ENCODE measurements around the gene FNDC1. TPM values are rescaled to one million over a fixed set of nuclear protein-coding genes. Genes with fewer than 3 reads are reported as not detected.

FNDC1 gene
- polyA plus RNA-seq, 1 donor, result 124 TPM

DNA sequence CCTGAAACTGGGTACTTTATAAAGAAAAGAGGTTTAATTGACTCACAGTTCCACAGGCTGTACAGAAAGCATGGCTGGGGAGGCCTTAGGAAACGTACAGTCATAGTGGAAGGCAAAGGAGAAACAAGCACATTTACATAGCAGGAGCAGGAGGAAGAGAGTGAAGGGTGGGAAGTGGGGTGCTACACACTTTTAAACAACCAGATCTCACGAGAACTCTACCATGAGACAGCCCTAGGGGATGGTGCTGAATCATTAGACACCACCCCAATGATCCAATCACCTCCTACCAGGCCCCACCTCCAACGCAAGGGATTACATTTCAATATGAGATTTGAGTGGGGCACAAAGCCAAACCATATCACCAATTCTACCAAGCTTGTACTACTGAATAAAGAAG lies 7.4 kb upstream of the FNDC1 start:
- DNase-seq, result no peak

DNA sequence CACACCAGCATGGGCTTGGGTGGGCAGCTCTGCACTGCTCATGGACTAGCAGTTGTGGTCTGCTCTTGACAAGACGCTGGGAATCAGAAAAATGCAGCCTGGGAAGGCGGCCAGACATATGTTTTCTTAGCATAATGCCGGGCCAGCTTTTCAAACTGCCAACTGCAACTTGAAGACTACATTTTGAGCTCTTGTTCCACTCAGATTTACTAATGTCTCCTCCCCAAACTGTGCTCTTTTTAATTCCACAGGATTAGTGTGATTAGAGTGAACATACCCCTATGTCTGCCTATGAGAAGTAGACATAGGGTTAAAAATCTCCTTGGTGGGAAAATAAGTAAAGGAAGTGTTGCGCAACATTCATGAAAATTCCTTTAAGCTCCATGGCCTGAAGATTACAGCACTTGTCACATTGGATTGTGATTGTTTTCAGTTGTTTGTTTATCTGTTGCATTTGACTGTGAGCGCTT lies 5.3 kb upstream of the FNDC1 start:
- peak; percentile 81 for DNase-seq

DNA sequence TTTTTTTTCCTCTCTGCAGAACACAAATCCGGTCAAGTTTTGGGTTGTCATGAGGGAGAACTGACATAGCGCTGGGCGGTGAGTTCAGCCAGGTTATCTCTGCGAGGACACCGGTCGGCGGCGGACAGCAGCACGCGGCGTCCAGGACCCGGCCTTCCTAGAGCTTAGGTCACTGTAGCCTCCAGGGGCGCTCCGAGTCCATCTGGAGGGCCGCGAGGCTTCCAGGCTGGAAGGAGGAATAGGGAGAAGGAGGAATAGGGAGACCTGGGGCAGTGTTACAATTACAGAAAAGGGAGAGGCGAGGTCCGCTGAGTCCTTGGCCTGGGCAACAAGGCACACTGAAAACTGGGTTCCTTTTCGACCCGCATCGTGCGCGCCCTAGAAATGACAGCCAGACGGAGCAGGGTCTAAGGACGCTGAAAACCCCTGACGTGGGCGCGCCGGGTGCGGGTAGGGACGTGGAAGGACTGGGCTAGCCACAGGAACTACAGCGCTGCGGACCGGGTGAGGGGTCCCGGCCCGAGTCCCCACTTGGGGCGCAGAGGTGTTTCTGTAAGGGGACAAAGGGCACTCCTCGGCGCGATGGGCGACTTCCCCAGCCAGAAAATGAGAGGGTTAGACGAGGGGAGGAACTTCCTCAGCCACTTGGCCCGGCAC lies 536 bp upstream of the FNDC1 start:
- peak; percentile 81 for DNase-seq

GRCh38 chr6:159169557-159170332 lies 545 bp downstream of the FNDC1 start:
- peak; percentile 70 for DNase-seq

DNA sequence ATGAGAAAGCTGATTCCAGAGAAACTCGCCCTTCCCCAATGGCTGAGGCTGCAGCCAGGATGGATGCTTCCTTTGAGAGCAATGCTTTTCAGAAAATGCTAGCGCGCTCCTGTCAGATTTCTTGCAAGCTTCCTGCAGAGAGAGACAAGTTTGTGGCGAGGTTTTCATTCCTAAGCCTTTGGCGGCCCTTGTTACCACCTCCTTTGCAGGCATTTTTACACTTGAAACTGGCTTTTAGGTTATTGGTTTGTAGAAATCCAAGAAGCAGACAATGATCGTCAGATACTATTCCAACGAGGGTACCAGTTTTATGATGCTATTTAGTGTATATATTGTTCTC lies 1.1 kb downstream of the FNDC1 start:
- DNase-seq, result peak; percentile 33

DNA sequence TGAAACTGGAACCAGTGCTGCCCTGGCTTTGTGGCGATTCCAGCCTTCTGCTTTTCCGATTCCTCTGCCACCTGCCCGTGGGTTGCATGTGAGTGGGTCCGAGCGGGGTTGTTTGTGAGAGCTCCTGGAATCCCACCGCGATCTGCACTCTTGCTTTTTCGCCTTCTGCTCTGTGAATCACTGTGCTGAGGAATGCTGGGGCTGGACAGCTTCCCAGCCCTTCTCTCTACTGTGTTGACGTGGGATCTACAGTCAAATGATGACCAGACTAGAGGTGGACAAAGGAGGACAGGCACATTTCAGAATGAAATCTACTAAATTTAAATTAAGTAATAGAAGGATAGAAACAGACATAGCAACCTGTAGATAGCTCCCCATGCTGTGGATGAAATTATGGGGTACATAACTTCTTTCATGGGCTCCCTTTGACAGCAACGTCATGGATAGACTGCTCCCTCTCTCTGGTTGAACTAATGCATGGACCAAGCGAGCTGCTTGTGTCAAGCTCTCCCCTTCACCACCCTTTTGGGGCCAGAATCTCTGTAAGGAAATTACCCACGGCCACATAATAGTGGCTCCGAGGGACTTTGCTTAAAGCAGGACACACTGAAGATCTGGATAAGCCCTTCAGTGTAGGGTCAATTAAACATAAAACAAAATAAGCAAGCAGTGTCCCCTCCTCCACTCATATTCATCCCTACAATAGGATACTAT lies 2.0 kb downstream of the FNDC1 start:
- peak; percentile 90 for DNase-seq

GRCh38 chr6:159172091-159172491 lies 2.9 kb downstream of the FNDC1 start:
- DNase-seq, result no peak

DNA sequence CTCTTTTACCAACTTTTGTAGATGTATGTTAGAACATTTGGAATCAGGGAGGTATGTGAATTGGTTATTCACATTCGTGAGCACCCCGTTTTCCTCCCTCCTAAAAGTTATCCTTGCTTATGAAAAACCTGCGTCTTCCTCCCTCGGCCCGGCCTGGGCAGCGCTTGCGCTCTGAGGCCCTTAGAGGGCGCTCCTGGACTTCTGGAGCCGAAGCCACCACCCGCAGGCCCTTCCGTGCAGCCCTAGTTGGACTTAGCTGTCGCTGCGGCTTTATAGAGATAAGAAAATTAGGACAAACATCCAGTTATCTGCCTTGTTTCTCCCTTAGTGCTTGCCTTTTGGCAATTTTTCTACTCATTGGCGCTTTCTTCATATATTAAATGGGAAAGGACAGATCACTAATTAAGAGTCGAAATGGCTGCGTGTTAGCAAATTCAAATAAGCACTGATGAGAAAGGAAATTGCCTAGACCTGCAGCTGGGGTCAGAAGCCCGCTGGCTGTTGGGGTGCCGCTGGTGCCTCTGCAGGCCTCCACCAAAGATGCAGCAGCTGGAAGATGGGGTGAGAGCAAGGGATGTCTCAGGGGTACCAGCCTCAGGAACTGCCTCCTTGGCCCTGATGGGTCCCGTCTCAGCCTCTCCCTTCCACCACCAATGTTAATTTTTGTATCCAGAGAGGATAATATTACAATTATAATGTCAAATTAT lies 5.2 kb downstream of the FNDC1 start:
- peak; percentile 84 for DNase-seq

DNA sequence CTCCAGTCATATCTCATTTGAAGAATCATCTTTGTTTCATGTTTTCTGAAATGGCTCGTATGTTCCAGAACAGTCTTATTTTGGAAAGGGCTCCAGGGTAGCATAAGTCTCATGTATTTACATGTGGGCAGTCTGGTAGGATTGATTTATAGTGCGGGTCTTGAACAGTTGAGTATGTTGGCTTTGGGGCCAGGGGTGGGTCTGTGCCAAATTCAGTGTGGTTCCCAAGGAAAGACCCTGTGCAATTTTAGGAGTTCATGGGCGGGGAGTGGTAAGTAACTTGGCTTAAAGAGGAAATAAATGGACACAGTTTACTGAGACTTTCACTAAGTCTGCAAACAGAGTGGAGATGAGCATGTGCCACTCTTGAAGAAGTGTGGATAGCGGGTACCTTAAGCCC lies 7.7 kb downstream of the FNDC1 start:
- DNase-seq, result no peak

DNA sequence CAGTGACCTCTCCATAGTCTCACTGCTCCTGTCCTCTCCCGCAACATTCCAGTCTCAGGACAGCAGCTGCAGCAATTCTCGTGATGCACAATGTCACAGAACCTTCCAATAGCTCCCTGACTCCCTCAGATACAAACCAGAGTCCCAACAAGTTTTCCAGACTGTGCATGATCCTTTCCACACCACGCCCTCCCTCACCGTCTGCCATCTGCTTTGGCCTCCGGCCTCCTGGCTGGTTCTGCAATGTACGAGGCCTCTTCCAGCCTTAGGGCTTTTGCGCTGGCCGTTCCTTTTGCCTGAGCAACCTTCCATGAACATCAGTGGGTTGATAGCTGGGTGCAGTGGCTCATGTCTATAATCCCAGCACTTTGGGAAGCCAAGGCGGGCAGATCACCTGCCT lies 9.6 kb downstream of the FNDC1 start:
- DNase-seq, result no peak

DNA sequence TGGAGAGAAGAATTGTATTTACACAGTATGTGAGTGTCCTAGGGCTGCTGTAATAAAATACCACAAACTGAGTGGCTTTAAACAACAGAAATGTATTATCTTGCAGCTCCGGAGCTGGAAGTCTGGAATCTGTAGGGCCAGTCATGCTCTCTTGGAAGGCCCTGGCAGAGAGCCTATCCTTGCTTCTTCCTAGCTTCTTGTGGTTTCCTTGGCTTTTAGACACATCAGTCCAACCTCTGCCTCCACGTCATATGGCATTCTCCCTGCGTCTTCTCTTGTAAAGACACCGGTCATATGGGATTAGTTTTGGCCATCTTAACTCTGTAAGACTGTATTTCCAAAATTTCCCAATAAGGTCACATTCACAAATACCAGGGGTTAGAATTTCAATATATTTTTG lies 10.8 kb downstream of the FNDC1 start:
- DNase-seq, result no peak

GRCh38 chr6:159181914-159182313 lies 12.7 kb downstream of the FNDC1 start:
- DNase-seq, result no peak

GRCh38 chr6:159184559-159184958 lies 15.4 kb downstream of the FNDC1 start:
- no peak for DNase-seq

DNA sequence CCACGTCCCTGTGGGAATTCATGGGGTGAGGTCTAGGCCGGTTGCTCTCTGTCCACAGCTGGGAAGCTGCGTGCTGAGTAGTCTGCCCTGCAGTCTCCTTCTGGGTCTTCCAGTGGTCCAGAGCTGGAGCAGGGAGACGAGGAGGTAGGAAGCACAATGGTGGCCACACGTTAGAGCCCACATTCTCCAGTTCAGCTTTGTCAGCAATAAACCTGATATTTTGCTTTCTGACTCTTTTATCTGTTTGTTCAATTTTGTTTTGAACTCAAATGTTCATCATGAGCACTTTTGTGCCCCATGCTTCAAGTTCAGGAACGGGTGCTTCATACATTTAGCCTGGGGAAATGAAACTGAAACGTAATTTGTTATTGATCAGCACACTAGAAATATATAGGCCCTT lies 21.3 kb downstream of the FNDC1 start:
- DNase-seq, result no peak

- DNase-seq, result no peak
Measured at GRCh38 chr6:159193923-159194322, 24.7 kb downstream of the FNDC1 start.

- DNase-seq, result no peak
Measured at GRCh38 chr6:159194421-159194820, 25.2 kb downstream of the FNDC1 start.

- DNase-seq, result no peak
Measured at GRCh38 chr6:159196430-159196975, 27.3 kb downstream of the FNDC1 start.

DNA sequence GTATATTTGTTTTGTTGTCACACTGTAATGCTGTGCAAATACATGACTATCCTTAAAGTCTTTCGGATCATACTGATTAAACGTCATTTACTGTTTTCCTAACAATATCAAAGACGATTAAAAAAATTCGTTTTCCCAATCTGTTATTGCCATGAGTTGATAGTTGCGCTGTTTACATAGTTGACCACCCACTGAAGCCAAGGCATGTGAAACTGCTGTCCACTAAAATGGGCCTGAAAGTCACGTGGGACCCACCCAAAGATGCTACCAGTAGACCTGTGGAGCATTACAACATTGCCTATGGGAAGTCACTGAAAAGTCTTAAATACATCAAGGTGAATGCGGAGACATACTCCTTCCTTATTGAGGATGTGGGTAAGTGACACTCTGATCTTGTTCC lies 28.1 kb downstream of the FNDC1 start:
- DNase-seq, result no peak

- DNase-seq, result no peak
Measured at GRCh38 chr6:159201336-159201735, 32.1 kb downstream of the FNDC1 start.

GRCh38 chr6:159203304-159204005 lies 34.3 kb downstream of the FNDC1 start:
- DNase-seq, result peak; percentile 51

GRCh38 chr6:159204605-159205004 lies 35.4 kb downstream of the FNDC1 start:
- no peak for DNase-seq

DNA sequence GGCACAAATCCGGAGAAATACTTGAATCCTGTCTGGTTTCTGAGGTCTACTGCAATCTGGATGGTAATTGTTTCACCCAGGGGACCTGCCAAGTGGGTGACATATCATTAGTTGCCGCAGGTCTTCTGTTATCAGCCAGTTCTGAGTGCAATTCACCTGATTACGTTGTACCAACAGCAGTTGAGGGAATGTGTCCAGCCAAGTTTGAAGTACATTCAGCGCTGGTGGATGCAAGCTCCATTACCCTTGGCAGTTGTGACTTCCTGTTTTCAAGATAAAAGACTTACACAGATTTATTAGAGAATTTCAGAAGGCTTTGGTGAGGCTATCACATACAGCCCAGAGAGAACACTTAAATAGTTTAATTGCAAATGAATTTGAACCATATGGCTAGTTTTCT lies 42.8 kb downstream of the FNDC1 start:
- DNase-seq, result no peak

Measured in hindlimb muscle (tissue), 1 donor.